Right hindlimb (tissue), 1 donor: ENCODE data around the gene IPCEF1.

ENCODE experiments used
- DNase-seq: peaks from one replicate; pipeline ENCODE4 v3.0.0-alpha.2; 2018

IPCEF1 gene

GRCh38 chr6:154356690-154357089 lies at the start of gene IPCEF1:
IPCEF1 (minus strand) TSS chr6:154356803; CDS start chr6:154265947, 90,856 bp downstream.
- no peak for DNase-seq

GRCh38 chr6:154406301-154406700 lies 49.7 kb upstream of the IPCEF1 start:
- DNase-seq = no peak

GRCh38 chr6:154404791-154405400 lies 48.3 kb upstream of the IPCEF1 start:
- DNase-seq = no peak

GRCh38 chr6:154403788-154404187 lies 47.2 kb upstream of the IPCEF1 start:
- DNase-seq = peak; percentile 39

GRCh38 chr6:154402081-154402780 lies 45.6 kb upstream of the IPCEF1 start:
- no peak for DNase-seq

- DNase-seq = no peak
Observed at GRCh38 chr6:154399097-154399496, 42.5 kb upstream of the IPCEF1 start.

- no peak for DNase-seq
Observed at GRCh38 chr6:154397491-154398195, 41.0 kb upstream of the IPCEF1 start.

- no peak for DNase-seq
Observed at GRCh38 chr6:154395878-154396277, 39.3 kb upstream of the IPCEF1 start.

GRCh38 chr6:154395316-154395715 lies 38.7 kb upstream of the IPCEF1 start:
- DNase-seq = no peak

GRCh38 chr6:154394571-154394970 lies 38.0 kb upstream of the IPCEF1 start:
- DNase-seq = no peak

GRCh38 chr6:154390034-154390433 lies 33.4 kb upstream of the IPCEF1 start:
- DNase-seq = no peak

GRCh38 chr6:154388803-154389202 lies 32.2 kb upstream of the IPCEF1 start:
- no peak for DNase-seq

- no peak for DNase-seq
Observed at GRCh38 chr6:154386848-154387717, 30.5 kb upstream of the IPCEF1 start.

GRCh38 chr6:154384191-154384590 lies 27.6 kb upstream of the IPCEF1 start:
- no peak for DNase-seq

- no peak for DNase-seq
Observed at GRCh38 chr6:154383273-154383672, 26.7 kb upstream of the IPCEF1 start.

GRCh38 chr6:154382740-154383139 lies 26.1 kb upstream of the IPCEF1 start:
- no peak for DNase-seq

- DNase-seq = no peak
Observed at GRCh38 chr6:154381548-154381947, 24.9 kb upstream of the IPCEF1 start.

GRCh38 chr6:154380741-154381140 lies 24.1 kb upstream of the IPCEF1 start:
- no peak for DNase-seq

- no peak for DNase-seq
Observed at GRCh38 chr6:154379585-154379984, 23.0 kb upstream of the IPCEF1 start.

- DNase-seq = no peak
Observed at GRCh38 chr6:154378518-154378917, 21.9 kb upstream of the IPCEF1 start.

- DNase-seq = no peak
Observed at GRCh38 chr6:154377726-154378125, 21.1 kb upstream of the IPCEF1 start.

GRCh38 chr6:154373971-154374370 lies 17.4 kb upstream of the IPCEF1 start:
- DNase-seq = no peak

- no peak for DNase-seq
Observed at GRCh38 chr6:154371281-154371680, 14.7 kb upstream of the IPCEF1 start.
